SK-N-DZ (cell line): Measurements from ENCODE around the gene GYPC. TPM values are rescaled to one million over a fixed set of nuclear protein-coding genes. Genes with fewer than 3 reads are reported as not detected.
"Not testable (repeated sequence)": the region's sequence is repeated elsewhere in the genome, so short reads cannot be mapped to it uniquely, and the experiment has no call there.

Source experiments
- DNase-seq: peaks from one replicate; pipeline ENCODE4 v3.0.0-alpha.2; 2015; ENCODE audit warnings: low spot score
- polyA plus RNA-seq, 2 experiments: library from polyadenylated mRNA; depleted of rRNA; stranded (reverse); fragments of >200 nt; gene quantifications; 2 replicates each; pipeline ENCODE4 v1.2.3, GENCODE V29; 2014

Gene GYPC
- polyA plus RNA-seq (2014; cell fraction: cytosol; rRNA removed), result not detected in 2 replicates
- polyA plus RNA-seq (2014; cell fraction: nucleus; rRNA removed), result not detected in 2 replicates

GRCh38 chr2:126655500-126656430 lies at the start of gene GYPC:
TSS of gene GYPC (plus strand) at chr2:126656158. CDS start at chr2:126656264, 106 bp downstream.
- no peak for DNase-seq

DNA sequence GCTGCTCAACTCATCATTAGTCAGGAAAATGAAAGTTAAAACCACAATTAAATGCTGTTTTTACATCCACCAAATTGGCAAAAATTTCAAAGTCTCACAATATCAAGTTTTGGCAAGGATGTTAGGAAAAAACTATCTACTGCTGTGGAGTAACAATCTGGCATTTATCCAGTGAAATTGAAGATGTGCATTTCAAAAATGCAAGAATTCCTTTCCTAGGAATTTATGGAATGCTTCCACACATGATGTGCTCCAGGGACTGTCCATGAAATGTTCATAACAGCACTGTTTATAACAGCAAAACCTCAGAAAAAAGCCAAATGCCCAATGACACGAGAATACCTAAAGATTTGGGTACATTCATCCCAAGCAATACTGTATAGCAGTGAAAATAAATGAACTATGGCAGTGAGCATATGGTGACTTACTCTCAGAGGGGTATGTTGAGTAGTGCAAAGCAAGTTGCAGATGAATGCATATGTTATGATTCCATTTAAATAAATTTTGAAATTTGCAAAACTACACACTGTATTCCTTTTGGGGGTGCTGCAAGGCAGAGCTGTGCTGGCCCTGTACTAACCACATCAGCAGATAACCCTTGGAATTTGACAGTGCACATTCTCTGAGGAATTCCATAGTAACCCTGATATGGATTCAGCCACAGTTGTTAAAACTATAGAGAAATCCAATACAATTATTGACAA lies 41.3 kb upstream of the GYPC start:
- DNase-seq, result no peak

GRCh38 chr2:126616606-126617069 lies 39.3 kb upstream of the GYPC start:
- DNase-seq, result no peak

DNA sequence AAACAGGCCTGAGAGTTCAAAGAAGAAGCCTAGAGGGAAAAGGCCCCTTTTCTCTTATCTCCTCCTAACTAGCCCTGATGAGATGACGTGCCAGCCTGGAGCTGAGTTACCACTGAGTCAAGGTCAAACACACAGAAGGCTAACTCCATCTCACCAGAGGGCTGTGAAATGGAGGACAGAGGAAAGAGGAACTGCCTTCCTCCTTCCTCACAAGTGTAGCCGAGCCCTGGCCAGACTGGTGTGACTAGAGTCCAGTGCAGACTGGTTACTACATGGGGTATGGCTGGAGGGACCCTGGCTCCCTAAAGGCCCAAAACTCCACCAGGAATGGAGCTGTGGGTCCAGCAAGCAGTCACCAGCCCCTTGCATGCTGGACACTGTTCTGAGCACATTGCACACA lies 35.7 kb upstream of the GYPC start:
- no peak for DNase-seq

DNA sequence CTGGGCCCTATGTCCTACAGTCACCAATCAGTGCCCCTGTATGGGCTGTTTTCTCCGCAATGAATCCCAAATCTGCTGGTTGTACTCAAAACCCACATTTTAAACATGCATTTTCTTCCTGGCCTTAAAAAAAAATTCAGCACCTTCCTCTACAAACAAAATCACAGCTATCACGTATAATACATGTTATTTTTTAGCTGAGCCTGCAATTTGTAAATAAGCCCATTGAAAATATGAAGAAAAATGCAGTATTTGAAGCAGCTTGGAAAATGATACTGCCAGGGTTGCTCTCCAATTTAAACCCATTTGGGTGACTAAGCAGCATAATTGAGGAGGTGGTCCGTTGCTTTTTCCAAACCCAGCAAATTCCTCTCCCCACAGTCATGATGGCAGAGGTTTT lies 33.0 kb upstream of the GYPC start:
- no peak for DNase-seq

DNA sequence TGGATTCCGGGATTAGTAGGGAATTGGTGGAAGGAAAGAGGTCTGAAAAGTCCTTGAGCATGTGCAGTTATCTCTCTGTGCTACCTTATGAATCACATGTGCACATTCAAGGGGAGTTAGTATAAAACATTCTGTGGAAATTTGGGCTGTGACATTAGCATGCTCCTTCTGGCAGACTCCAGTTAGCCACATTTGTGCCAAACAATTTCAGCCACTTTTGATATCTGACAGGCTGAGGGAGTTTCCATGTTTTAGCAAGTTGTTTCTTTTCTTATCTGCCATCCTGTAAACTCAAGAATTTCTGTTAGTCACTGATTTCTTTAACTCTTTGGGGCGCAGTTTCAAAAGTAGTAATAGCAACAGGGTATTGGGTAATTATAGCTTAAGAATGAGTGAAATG lies 28.3 kb upstream of the GYPC start:
- DNase-seq, result no peak

DNA sequence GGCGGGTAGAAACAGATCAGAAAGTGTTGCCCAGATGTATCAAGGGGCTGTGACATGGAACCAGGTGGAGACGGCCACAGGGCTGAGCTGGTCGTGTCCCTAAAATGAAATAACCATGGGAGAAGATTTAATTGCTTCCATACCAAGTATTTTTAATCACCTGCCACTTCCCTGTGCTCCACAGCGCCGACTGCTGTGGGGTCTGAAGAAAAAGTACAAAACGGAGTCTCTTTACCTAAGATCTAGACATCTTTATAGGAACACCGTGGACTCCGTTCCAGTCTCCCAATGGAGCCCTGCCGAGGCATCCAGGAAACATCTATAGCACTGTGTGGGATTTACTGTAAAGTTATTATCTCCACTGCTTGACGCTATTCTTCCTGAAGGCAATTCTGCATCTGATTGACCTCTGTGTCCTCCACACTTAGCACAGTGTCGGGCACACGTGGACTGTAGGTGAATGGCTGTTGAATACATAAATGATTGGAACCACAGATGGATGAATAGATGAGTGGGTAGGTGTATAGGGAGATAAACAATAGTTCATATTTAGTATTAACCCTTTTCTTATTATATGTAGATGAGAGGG lies 21.6 kb upstream of the GYPC start:
- no peak for DNase-seq

- DNase-seq, result no peak
Measured at GRCh38 chr2:126635281-126635680, 20.7 kb upstream of the GYPC start.

DNA sequence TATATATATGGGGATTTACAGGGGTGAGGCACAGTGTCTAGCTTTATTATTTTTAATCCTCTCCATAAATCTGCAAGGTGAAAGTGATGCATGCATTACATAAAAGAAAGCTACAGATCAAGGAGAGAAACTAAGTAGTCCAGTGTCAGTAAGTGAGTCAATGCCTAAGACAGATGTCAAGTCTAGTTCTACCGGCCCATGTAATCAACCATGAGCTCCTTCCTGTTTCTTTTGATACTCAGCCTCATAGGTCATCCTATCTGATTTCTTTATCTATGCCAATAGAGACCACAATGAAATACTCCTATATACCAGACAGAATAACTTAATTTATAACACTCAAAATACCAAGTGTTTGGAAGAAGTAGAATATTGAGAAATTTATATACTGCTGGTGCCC lies 20.2 kb upstream of the GYPC start:
- DNase-seq, result no peak

GRCh38 chr2:126637386-126637785 lies 18.6 kb upstream of the GYPC start:
- DNase-seq, result no peak

- DNase-seq, result no peak
Measured at GRCh38 chr2:126638746-126639145, 17.2 kb upstream of the GYPC start.

DNA sequence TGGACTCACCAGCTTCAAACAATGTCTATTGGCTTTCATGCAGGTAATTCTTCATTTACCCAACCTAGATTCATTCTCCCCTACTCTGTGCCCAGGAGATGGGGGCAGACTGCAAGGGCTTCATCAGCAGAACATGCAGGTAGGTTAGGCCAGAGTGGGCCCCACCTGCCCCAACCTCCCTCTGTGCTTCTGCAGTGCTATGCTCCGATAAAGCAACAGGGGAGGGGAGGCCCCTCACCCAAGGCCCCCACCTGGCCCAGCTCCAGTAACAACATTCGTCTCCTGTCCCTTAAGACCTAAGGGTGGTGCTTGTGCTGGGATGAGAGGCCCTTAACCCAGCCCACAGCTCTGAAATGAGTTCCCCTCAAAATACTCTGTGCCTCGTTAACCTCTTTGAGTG lies 16.7 kb upstream of the GYPC start:
- no peak for DNase-seq

DNA sequence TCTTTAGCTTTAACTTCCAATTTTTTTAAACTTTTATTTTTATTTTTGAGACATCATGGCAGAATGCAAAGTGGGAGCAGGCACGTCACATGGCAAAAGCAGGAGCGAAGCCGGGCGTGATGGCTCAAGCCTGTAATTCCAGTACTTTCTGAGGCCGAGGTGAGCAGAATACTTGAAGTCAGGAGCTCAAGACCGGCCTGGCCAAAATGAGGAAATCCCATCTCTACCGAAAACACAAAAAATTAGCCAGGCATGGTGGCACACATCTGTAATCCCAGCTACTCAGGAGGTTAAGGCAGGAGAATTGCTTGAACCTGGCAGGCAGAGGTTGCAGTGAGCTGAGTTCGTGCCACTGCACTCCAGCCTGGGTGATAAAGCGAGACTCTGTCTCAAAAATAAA lies 14.7 kb upstream of the GYPC start:
- not testable (repeated sequence) for DNase-seq

DNA sequence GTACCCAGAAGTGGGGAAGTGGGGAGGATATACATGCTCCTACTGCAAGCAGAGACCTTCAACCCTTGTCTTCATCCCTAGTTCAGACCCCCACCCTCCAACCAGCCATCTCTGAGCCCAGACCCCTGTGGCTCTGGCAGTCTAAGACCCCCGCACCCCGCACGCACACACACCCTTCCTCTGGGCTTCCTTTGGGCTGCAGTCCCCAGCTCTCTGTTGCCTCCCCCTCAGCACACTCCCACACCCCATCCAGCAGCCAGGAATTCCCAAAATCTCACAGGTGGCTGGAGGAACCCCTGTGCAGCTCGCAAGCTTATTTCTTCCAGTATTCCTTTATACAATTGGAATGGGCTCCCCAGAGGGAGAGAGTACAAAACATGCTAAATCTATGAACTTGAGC lies 13.9 kb upstream of the GYPC start:
- DNase-seq, result no peak

DNA sequence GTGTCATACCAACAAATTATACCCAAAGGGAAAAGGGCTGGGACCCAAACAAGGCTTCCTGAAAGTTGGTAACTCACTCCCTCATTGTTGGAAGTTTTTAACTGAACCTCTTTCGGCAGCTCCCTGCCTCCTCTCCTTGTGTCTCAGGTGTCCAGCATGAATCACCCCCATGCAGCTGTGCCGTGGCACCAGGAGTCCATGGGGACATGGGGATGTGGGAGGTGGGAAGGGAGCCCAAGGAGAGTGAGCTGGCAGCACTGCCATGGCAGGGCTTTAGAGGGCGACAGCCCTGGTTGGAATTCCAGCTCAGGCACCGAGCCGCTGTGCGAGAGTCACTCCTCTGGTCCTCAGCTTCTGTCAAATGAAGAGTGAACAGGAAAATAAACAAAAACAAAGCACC lies 12.5 kb upstream of the GYPC start:
- no peak for DNase-seq

- DNase-seq, result no peak
Measured at GRCh38 chr2:126643972-126644371, 12.0 kb upstream of the GYPC start.

DNA sequence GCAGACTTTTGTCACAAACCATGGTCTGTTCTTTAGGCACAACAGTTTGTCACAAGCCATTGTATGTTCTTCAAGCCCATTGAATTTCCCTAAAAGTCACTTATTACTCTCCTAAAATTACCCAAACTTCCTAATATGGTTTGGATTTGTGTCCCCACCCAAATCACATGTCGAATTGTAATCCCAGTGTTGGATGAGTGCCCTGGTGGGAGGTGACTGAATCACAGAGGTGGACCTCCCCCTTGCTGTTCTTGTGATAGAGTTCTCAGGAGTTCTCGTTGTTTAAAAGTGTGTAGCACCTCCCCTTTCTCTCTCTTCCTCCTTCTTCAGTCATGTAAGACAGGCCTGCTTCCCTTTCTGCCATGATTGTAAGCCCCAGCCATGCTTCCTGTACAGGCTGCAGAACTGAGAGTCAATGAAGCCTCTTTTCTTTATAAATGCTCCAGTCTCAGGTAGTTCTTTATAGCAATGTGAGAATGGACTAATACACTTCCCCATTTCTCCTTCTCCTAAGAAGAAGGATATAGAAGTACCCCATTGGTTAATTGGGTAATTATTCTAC lies 11.2 kb upstream of the GYPC start:
- DNase-seq, result no peak

DNA sequence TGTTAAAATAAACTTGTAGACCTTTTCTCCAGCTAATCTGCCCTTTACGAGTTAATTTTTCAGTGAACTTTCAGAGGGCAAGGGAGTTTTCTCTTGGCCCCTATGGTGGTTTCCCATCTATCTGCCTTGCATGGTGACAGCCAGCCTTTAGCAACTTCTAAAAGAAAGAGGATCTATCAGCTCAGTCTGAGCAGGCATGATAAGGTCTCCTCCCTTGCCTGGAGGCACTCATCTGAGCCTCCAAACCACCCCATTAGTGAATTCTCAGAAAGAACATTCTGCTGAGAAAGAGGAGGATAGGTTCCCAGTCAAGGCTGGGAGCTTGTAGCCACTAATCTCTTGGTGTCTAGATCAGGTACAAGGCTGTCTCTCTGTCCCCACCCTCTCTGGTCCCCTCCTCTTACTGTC lies 10.7 kb upstream of the GYPC start:
- no peak for DNase-seq

DNA sequence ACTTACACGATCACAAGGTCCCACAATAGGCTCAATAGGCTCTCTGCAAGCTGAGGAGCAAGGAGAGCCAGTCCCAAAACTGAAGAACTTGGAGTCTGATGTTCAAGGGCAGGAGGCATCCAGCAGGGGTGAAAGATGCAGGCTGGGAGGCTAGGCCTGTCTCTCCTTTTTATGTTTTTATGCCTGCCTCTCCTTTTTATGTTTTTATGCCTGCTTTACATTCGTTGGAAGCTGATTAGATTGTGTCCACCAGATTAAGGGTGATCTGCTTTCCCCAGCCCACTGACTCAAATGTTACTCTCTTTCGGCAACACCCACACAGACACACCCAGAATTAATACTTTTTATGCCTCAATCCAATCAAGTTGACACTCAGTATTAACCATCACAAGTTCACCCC lies 9.9 kb upstream of the GYPC start:
- DNase-seq, result no peak

GRCh38 chr2:126647714-126648344 lies 8.1 kb upstream of the GYPC start:
- DNase-seq, result not testable (repeated sequence)

- DNase-seq, result not testable (repeated sequence)
Measured at GRCh38 chr2:126648345-126648786, 7.6 kb upstream of the GYPC start.
